Activated T-helper 1 cell treated with anti-CD3 and anti-CD28 coated beads, Interleukin-2, amount 50 U/mL, for 16 hours (primary cell): ENCODE measurements around the gene CDC42.
"Not testable (repeated sequence)": the region's sequence is repeated elsewhere in the genome, so short reads cannot be mapped to it uniquely, and the experiment has no call there.

Source experiments
- DNase-seq, 2 donors: peaks; one replicate each; pipeline ENCODE4 v3.0.0-alpha.2; 2020; ENCODE audit warnings: low read depth in 1 of 2, low spot score in 1 of 2

CDC42 gene

GRCh38 chr1:22052115-22053016 is at the start of gene CDC42:
Gene CDC42 (plus strand): TSS chr1:22052709. CDS start chr1:22078479, 25,770 bp downstream.
- peak; percentile 95 for DNase-seq

DNA sequence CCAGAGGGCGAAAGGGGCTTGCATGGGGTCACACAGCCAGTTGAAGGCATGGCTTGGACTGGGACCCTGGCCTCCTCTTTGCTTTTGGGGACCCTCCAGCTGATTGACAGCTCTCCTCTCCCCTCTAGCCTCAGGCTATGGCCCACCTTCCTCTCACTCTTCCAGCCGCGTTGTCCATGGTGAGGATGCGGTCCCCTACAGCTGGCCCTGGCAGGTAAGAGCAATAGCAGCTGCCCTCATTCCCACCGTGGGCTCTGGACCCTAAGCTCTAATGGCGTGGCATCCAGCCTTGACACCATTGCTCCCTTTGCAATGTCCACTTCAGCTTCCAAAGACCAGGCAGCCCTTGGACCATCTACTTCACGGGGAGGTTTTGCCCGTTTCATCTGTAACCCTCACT is 49.6 kb upstream of the CDC42 start:
- DNase-seq = not testable (repeated sequence)

DNA sequence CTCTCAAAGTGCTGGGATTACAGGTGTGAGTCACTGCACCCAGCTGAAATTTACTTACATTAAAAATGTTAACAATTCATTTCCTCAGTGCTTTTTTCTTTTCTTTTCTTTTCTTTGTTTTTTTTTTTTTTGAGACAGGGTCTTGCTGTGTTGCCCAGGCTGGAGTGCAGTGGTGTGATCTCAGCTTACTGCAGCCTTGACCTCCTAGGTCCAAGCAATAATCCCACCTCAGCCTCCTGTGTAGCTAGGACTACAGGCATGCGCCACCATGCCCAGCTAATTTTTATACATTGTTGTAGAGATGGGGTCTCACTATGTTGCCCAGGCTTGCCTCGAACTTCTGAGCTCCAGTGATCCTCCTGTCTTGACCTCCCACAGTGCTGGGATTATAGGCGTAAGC is 48.5 kb upstream of the CDC42 start:
- not testable (repeated sequence) for DNase-seq

GRCh38 chr1:22005261-22006149 is 47.0 kb upstream of the CDC42 start:
- DNase-seq = not testable (repeated sequence)

- not testable (repeated sequence) for DNase-seq
These were observed 45.8 kb upstream of the CDC42 start for GRCh38 chr1:22006736-22007135.

GRCh38 chr1:22007262-22007661 is 45.2 kb upstream of the CDC42 start:
- not testable (repeated sequence) for DNase-seq

DNA sequence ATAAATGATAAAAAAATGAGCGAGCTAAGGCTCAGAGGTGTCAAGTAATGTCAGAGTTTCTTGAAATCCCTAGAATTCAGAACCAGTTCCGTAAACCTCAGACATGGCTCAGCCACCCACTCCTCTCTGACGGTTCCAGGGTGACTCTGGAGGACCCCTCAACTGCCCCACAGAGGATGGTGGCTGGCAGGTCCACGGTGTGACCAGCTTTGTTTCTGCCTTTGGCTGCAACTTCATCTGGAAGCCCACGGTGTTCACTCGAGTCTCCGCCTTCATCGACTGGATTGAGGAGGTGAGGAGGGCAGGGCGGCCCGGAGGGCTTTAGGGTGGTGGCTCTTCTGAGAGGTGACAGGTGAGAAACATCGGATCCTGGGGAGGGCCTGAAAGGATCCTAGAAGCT is 42.9 kb upstream of the CDC42 start:
- DNase-seq = not testable (repeated sequence)

GRCh38 chr1:22012752-22013151 is 39.8 kb upstream of the CDC42 start:
- not testable (repeated sequence) for DNase-seq

DNA sequence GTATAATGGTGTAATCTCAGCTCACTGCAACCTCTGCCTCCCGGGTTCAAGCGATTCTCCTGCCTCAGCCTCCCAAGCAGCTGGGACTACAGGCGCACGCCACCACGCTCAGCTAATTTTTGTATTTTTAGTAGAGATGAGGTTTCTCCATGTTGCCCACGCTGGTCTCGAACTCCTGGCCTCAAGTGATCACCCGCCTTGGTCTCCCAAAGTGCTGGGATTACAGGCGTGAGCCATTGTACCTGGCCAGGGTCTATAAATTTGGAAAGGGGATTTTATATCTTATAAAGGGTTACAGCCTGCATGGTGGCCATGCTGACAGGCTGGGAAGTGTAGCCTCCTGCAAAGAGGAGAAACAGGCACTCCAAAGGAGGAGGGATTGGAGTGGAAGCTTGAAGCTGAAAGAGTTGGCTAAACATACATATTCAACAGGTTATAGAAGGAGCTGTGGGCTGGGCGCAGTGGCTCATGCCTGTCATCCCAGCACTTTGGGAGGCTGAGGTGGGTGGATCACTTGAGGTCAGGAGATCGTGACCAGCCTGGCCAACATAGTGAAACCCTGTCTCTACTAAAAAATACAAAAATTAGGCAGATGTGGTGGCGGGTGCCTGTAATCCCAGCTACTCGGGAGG is 37.8 kb upstream of the CDC42 start:
- not testable (repeated sequence) for DNase-seq

DNA sequence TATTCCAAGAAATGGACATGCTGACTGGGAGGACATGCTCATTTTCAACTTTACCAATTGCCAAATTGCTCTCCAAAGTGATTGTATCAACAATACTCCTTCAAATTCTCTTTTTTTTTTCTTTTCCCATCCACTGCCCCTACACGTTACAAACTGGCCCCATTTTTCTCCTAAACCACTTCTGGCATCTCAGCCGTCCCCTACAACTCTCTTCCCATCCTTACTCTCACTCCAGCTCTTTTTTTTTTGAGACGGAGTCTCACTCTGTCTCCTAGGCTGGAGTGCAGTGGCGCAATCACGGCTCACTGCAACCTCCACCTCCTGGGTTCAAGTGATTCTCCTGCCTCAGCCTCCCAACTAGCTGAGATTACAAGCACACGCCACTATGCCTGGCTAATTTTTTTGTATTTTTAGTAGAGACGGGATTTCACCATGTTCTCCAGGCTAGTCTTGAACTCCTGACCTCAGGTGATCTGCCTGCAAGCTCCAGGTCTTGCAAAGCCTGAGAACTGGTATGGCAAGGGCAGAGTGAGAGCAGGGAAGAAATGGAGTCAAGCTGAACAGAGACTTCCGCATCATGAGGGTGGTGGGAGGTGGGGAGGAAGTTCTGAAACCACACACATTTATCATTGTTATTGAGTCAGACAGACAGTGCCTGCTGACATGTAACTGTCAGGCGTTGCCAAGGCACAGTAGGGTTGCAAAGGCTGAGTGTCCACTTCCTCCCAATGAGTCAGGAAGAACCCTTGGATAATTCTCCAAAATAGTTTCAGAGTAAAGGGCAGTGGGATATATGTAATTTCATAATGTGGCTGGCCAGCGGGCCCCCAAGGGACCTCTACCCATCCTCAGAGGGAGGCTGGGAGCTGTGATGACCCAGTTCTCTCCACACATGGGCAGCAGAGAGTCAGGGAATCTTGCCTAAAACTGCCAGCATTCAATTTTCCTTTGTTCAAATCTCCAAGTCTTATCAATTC is 33.6 kb upstream of the CDC42 start:
- DNase-seq = peak; percentile 17 to 40

GRCh38 chr1:22021061-22021460 is 31.4 kb upstream of the CDC42 start:
- no peak for DNase-seq

GRCh38 chr1:22024485-22025367 is 27.8 kb upstream of the CDC42 start:
- peak; percentile 51 to 63 for DNase-seq

GRCh38 chr1:22025368-22026155 is 26.9 kb upstream of the CDC42 start:
- peak; percentile 76 to 83 for DNase-seq

- DNase-seq = no peak
These were observed 25.6 kb upstream of the CDC42 start for GRCh38 chr1:22026924-22027289.

GRCh38 chr1:22030057-22030456 is 22.5 kb upstream of the CDC42 start:
- DNase-seq = no peak

DNA sequence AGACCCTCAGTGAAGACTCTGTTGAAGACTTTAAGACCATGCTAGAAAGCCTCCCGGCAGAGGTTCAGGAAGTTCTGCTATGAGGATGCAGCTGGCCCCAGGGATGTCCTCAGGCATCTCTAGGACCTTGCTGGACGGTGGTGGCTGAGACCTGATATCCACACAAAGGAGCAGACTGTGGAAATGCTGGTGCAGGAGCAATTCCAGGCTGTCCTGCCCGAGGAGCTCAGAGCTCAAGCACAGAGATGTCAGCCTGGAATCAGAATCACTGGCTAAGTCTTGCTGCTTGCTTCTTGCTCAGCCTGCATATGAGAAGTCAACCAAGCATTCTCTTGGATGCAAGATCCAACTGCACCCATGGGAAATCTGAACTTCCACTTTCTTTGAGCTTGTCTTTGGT is 22.0 kb upstream of the CDC42 start:
- no peak for DNase-seq

DNA sequence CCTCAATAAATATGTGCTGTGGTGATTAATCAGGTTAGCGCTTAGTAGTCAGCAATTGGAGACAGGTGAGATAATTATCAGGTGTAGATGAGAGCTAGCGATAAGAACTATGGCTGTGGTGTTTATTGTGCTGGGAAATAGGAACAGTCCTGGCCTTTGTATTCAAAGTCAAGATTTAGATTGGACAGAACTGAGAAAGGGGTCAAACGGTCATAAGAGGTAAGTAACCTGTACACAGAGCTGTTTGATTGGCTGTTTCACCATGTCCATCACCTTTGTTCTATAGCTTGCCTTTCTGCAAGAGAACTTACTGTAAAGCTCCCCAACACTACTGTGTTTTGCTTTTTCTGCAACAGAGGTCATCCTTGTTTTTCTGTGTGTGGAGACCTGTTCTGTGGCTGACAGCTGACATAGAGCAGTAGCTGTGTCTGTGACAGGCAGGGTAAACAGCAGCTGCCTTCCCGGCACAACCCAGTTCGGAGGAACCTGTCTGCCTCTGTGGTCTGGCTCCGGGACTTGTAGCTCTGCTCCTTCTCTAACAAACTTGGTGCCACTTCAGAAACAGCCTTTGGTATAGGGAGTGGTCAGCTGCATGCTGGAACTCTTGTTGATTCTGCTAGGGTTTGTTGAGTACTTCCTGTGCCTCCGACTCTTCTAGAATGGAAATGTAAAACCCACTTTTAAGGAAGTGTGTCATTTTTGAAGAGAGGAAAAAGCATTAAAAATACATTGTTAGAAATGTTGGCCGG is 21.1 kb upstream of the CDC42 start:
- no peak for DNase-seq

- not testable (repeated sequence) for DNase-seq
These were observed 17.7 kb upstream of the CDC42 start for GRCh38 chr1:22034834-22035233.
